ENCODE data around the gene MAX.

DNA sequence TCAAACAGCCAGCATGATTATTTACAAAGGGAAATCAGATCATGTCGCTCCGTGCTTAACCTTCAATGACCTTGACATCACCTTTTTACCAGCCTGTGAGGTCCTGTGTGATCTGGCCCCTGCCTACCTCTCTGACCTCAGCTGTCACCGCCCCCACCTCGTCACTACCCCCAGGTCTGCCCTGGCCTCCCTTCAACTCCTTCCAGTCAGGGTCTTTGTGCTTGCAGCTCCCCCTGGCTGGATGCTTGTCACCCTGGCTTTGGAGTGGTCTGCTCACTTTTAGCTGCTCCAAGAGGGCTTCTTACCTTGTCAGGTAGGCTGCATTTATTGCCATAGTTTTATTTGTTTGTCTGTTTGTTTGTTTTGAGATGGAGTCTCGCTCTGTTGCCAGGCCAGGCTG is 8.2 kb upstream of the MAX start:
- TF ChIP-seq EP300 (IDR thresholded peaks at IDR 0.05; ENCODE audit: borderline replicate concordance in 1 of 2, low read depth in 2 of 2, low read length in 2 of 2) (no peak), JUND (IDR thresholded peaks at IDR 0.05; ENCODE audit: low read length) (no peak), EZH2 (IDR thresholded peaks at IDR 0.05; ENCODE audit: low read depth, low read length, severe bottlenecking) (no peak), POLR2A (IDR thresholded peaks at IDR 0.05; ENCODE audit: control extremely low read depth in 1 of 2, low read depth in 2 of 2, low read length in 2 of 2) (no peak), POLR2AphosphoS5 (IDR thresholded peaks at IDR 0.05; ENCODE audit: low read depth, low read length) (no peak)
